ENCODE results near the gene EIF4G1. TPM values are rescaled to one million over a fixed set of nuclear protein-coding genes. Genes with fewer than 3 reads are reported as not detected.
A peak's percentile ranks its signal among the peaks of the same experiment; 100 is the strongest.

EIF4G1 gene
- total and polyA plus RNA-seq, 5 donors, result 203 to 301 (median 245) TPM

DNA sequence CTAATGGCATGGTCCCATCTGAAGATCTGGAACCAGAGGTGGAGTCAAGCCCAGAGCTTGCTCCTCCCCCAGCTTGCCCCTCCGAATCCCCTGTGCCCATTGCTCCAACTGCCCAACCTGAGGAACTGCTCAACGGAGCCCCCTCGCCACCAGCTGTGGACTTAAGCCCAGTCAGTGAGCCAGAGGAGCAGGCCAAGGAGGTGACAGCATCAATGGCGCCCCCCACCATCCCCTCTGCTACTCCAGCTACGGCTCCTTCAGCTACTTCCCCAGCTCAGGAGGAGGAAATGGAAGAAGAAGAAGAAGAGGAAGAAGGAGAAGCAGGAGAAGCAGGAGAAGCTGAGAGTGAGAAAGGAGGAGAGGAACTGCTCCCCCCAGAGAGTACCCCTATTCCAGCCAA, 7.3 kb downstream of the EIF4G1 start:
- 74% methylated on average over 5 of the region's 5 CpGs for WGBS

DNA sequence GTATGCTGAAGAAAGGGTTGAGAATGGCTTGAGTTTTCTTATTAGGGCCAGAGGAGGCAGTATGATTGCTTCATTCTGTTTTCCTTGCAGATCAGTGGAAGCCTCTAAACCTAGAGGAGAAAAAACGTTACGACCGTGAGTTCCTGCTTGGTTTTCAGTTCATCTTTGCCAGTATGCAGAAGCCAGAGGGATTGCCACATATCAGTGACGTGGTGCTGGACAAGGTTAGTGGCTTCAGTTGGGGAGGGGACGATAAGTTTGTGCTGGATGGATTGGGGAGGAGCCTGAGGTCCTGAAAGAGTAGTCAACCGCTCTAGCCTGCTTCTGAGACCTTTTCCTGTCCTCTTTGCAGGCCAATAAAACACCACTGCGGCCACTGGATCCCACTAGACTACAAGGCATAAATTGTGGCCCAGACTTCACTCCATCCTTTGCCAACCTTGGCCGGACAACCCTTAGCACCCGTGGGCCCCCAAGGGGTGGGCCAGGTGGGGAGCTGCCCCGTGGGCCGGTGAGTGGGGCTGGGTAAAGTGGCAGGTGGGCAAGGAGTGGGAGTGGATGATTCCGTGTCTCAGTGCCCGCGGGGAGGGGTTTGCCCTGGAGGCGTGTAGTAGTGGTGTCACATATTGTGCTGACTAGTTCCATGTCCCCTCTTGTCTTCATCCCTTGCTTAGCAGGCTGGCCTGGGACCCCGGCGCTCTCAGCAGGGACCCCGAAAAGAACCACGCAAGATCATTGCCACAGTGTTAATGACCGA, 8.5 kb downstream of the EIF4G1 start:
- DNase-seq (peak; percentile 53 to 75 (median 69)), ATAC-seq (peak in 1 of 2 donors; percentile 8)
- Histone ChIP-seq H3K4me3 (ENCODE audit: low read length) (no peak overlapping the region), H3K27me3 (ENCODE audit: control insufficient read depth, insufficient read depth) (no peaks in the 10 kb centered on the region), H3K4me1 (ENCODE audit: control insufficient read depth, insufficient read depth, low read length) (peaks cover 11% of the 10 kb centered on the region), H3K27ac (ENCODE audit: low read length) (peak overlapping the region; percentile 30), H3K9me3 (ENCODE audit: control insufficient read depth, low read length) (no peaks in the 10 kb centered on the region)
- whole genome bisulfite sequencing, result 82% methylated on average over 20 of the region's 20 CpGs
- intact Hi-C loops (cut with DNase I), result no loop called here

More for the DNA sequence above, 7.3 kb downstream of the EIF4G1 start:
- Histone ChIP-seq H3K9me3 (ENCODE audit: control insufficient read depth, low read length) (no peaks in the 10 kb centered on the region), H3K4me1 (ENCODE audit: control insufficient read depth, insufficient read depth, low read length) (peaks cover 17% of the 10 kb centered on the region), H3K27ac (ENCODE audit: low read length) (peak overlapping the region; percentile 20), H3K4me3 (ENCODE audit: low read length) (no peak overlapping the region), H3K27me3 (ENCODE audit: control insufficient read depth, insufficient read depth) (no peaks in the 10 kb centered on the region)
- ATAC-seq (no peak), DNase-seq (peak in 2 of 3 donors; percentile 44 to 60)
- intact Hi-C loops (cut with DNase I), result no loop called here

- H3K27ac ChIP-seq (ENCODE audit: low read length), result peak overlapping the region; percentile 6
- DNase-seq, result peak; percentile 57 to 71 (median 59)
- peaks cover 11% of the 10 kb centered on the region for H3K4me1 ChIP-seq (ENCODE audit: control insufficient read depth, insufficient read depth, low read length)
- H3K9me3 ChIP-seq (ENCODE audit: control insufficient read depth, low read length), result no peaks in the 10 kb centered on the region
- H3K4me3 ChIP-seq (ENCODE audit: low read length), result no peak overlapping the region
- no peaks in the 10 kb centered on the region for H3K27me3 ChIP-seq (ENCODE audit: control insufficient read depth, insufficient read depth)
- no peak for ATAC-seq
- 74% methylated on average over 8 of the region's 8 CpGs for WGBS
- intact Hi-C loops (cut with DNase I), result no loop called here
These were observed 9.3 kb downstream of the EIF4G1 start for GRCh38 chr3:184323696-184324095.

- Histone ChIP-seq H3K27me3 (ENCODE audit: control insufficient read depth, insufficient read depth) (no peaks in the 10 kb centered on the region), H3K9me3 (ENCODE audit: control insufficient read depth, low read length) (no peaks in the 10 kb centered on the region), H3K4me3 (ENCODE audit: low read length) (no peak overlapping the region), H3K27ac (ENCODE audit: low read length) (no peak overlapping the region), H3K4me1 (ENCODE audit: control insufficient read depth, insufficient read depth, low read length) (peaks cover 4% of the 10 kb centered on the region)
- intact Hi-C loops (cut with DNase I), result no loop called here
- no peak for ATAC-seq
- 87% methylated on average over 13 of the region's 13 CpGs for WGBS
- DNase-seq, result peak in 2 of 3 donors; percentile 15 to 24
These were observed 10.9 kb downstream of the EIF4G1 start for GRCh38 chr3:184325269-184325668.

- peaks cover 4% of the 10 kb centered on the region for H3K4me1 ChIP-seq (ENCODE audit: control insufficient read depth, insufficient read depth, low read length)
- no peaks in the 10 kb centered on the region for H3K27me3 ChIP-seq (ENCODE audit: control insufficient read depth, insufficient read depth)
- no peaks in the 10 kb centered on the region for H3K9me3 ChIP-seq (ENCODE audit: control insufficient read depth, low read length)
- H3K4me3 ChIP-seq (ENCODE audit: low read length), result no peak overlapping the region
- intact Hi-C loops (cut with DNase I), result no loop called here
- WGBS, result 79% methylated on average over 6 of the region's 6 CpGs
- no peak overlapping the region for H3K27ac ChIP-seq (ENCODE audit: low read length)
- DNase-seq (peak in 1 of 3 donors; percentile 13), ATAC-seq (no peak)
These were observed 11.4 kb downstream of the EIF4G1 start for GRCh38 chr3:184325715-184326369.

DNA sequence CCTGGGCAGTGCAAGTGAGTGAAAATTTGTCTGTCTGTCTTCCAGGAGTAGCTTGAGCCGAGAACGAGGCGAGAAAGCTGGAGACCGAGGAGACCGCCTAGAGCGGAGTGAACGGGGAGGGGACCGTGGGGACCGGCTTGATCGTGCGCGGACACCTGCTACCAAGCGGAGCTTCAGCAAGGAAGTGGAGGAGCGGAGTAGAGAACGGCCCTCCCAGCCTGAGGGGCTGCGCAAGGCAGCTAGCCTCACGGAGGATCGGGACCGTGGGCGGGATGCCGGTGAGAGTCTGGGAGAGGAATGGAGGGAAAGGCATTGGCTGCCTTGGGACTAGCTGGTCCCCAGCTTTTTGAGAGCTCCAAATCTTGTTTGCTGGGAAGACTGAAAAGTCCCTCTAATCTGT, 12.8 kb downstream of the EIF4G1 start:
- Histone ChIP-seq H3K27ac (ENCODE audit: low read length) (no peak overlapping the region), H3K4me1 (ENCODE audit: control insufficient read depth, insufficient read depth, low read length) (no peaks in the 10 kb centered on the region), H3K27me3 (ENCODE audit: control insufficient read depth, insufficient read depth) (no peaks in the 10 kb centered on the region), H3K4me3 (ENCODE audit: low read length) (no peak overlapping the region), H3K9me3 (ENCODE audit: control insufficient read depth, low read length) (no peaks in the 10 kb centered on the region)
- intact Hi-C loops (cut with DNase I), result no loop called here
- ATAC-seq, result no peak
- peak in 2 of 3 donors; percentile 50 to 55 for DNase-seq
- WGBS, result 94% methylated on average over 21 of the region's 21 CpGs

DNA sequence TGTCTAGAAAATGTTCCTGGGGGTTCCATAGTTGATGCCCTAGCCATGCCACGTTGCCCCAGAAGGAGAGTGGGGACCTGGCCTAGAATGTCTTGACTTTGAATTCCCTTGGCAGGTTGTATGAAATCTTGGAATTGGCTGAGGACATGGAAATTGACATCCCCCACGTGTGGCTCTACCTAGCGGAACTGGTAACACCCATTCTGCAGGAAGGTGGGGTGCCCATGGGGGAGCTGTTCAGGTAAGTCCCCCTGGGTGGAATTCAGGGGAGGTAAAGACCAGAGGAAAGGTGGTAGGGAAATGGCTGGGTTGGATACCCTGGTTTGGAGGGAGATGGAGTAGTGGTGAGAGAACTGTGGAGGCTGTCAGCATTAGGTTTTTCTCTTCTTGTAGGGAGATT, 14.1 kb downstream of the EIF4G1 start:
- WGBS, result 62% methylated on average over 3 of the region's 3 CpGs
- intact Hi-C loops (cut with DNase I), result no loop called here
- Histone ChIP-seq H3K27ac (ENCODE audit: low read length) (no peak overlapping the region), H3K4me1 (ENCODE audit: control insufficient read depth, insufficient read depth, low read length) (no peaks in the 10 kb centered on the region), H3K4me3 (ENCODE audit: low read length) (no peak overlapping the region), H3K9me3 (ENCODE audit: control insufficient read depth, low read length) (no peaks in the 10 kb centered on the region), H3K27me3 (ENCODE audit: control insufficient read depth, insufficient read depth) (no peaks in the 10 kb centered on the region)
- ATAC-seq, result no peak
- DNase-seq, result peak in 1 of 3 donors; percentile 7

DNA sequence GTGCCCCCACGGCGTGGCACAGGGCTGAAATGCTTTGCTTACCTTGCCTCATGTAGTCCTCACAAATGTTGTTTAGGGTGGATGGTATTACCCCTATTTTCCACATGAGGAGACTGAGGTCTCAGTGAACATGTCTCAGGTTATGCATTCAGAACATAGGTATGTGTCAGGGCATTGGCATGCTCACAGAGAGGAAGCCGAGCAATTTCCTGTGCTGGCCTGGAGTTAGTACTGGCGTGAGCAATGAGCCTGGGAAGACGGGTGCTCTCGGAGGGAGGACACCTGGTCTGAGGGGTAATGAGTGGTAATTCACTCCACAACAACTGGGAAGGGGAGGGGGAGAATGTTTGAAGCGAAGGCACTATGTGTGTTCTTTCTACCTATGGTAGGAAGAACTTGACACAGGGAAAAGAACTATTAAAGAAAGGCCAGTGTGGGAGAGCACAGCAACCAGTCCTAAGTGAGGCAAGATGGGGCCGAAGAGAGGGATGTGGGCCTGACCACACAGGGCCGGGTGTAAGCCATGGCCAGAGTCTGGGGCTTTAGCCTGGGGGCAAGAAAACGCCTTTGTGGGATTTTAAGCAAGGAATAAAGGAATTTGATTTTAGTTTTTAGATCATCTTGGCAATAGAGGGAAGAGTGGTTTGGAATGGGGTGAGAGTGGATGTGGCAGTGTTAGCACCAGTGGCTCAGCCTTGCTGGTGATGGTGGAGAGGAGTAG, 18.1 kb downstream of the EIF4G1 start:
- H3K9me3 ChIP-seq (ENCODE audit: control insufficient read depth, low read length), result no peaks in the 10 kb centered on the region
- intact Hi-C loops (cut with DNase I), result no loop called here
- 71% methylated on average over 10 of the region's 10 CpGs for WGBS
- no peak for ATAC-seq
- no peak overlapping the region for H3K4me3 ChIP-seq (ENCODE audit: low read length)
- peak overlapping the region; percentile 9 for H3K27ac ChIP-seq (ENCODE audit: low read length)
- no peaks in the 10 kb centered on the region for H3K4me1 ChIP-seq (ENCODE audit: control insufficient read depth, insufficient read depth, low read length)
- no peaks in the 10 kb centered on the region for H3K27me3 ChIP-seq (ENCODE audit: control insufficient read depth, insufficient read depth)
- peak in 2 of 3 donors; percentile 34 to 36 for DNase-seq

DNA sequence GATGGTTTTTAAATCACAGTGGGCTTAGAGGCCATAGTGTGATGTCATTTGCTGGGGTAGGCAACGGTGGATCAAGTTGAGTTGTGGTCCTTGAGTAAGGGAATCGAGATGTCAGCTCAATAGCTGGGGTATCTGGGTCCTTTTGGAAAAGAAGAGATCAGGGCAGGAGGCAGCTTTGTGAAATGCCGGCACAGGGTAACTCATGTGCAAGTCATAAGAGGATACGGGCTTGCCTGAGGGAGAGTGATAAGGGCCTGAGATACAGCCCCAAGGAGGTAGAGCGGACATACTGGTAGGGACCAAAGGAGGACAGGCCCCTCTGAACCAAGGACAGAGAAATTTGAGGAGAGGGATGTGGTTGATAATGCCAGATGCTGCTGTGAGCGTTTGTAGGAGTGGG, 18.8 kb downstream of the EIF4G1 start:
- ATAC-seq, result no peak
- H3K4me3 ChIP-seq (ENCODE audit: low read length), result no peak overlapping the region
- H3K27me3 ChIP-seq (ENCODE audit: control insufficient read depth, insufficient read depth), result no peaks in the 10 kb centered on the region
- no peaks in the 10 kb centered on the region for H3K9me3 ChIP-seq (ENCODE audit: control insufficient read depth, low read length)
- H3K27ac ChIP-seq (ENCODE audit: low read length), result peak overlapping the region; percentile 9
- intact Hi-C loops (cut with DNase I), result no loop called here
- DNase-seq, result peak in 1 of 3 donors; percentile 13
- WGBS, result 83% methylated on average over 6 of the region's 6 CpGs
- H3K4me1 ChIP-seq (ENCODE audit: control insufficient read depth, insufficient read depth, low read length), result no peaks in the 10 kb centered on the region

DNA sequence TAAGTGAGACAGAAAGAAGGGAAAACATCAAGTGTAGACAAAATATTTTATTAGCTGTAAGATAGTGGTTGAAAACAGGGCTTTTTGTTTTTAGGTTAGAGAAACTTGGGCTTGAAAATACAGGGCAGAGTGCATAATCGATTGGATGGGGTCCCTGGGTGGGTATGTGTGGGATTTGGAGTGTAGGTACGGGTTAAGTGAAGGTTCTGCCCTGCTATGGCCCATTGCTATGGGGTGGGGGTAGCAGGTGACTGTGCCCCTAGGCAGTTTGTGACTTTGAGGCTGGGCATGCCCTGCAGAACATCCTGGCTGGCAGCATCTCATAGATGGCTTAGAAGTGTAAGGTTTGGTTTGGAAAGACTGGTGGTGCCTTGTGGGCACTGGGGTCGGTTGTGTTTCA, 19.3 kb downstream of the EIF4G1 start:
- no peaks in the 10 kb centered on the region for H3K9me3 ChIP-seq (ENCODE audit: control insufficient read depth, low read length)
- ATAC-seq (no peak), DNase-seq (peak in 1 of 3 donors; percentile 19)
- 79% methylated on average over 3 of the region's 3 CpGs for WGBS
- intact Hi-C loops (cut with DNase I), result no loop called here
- H3K27me3 ChIP-seq (ENCODE audit: control insufficient read depth, insufficient read depth), result no peaks in the 10 kb centered on the region
- no peak overlapping the region for H3K4me3 ChIP-seq (ENCODE audit: low read length)
- no peak overlapping the region for H3K27ac ChIP-seq (ENCODE audit: low read length)
- H3K4me1 ChIP-seq (ENCODE audit: control insufficient read depth, insufficient read depth, low read length), result no peaks in the 10 kb centered on the region

Data from right cardiac atrium (tissue), 5 donors.